Activated B cell treated with CpG ODN at 0.5 μM for 24 hours (primary cell): ENCODE results near the gene ZFP36. TPM values are rescaled to one million over a fixed set of nuclear protein-coding genes. Genes with fewer than 3 reads are reported as not detected.
A peak's percentile ranks its signal among the peaks of the same experiment; 100 is the strongest.

ENCODE experiments used
- ATAC-seq: fragments of 200-7000 bp; cut with Tn5 transposase; one replicate; pipeline ENCODE4 v1.10.0; 2021; ENCODE audit warnings: low read depth, mild to moderate bottlenecking, moderate library complexity
- CTCF ChIA-PET: fragments of 350-600 bp; sonication (Branson Sonifier 250); formaldehyde crosslinking; loops from one replicate; lab custom pipeline; 2021; ENCODE audit warnings: antibody characterized with exemption; lab: Charles Lee
- POLR2A ChIA-PET: fragments of 350-600 bp; sonication (Branson Sonifier 250); formaldehyde crosslinking; loops from one replicate; lab custom pipeline; 2021; ENCODE audit warnings: antibody characterized with exemption; lab: Charles Lee
- DNase-seq: peaks from one replicate; pipeline ENCODE4 v3.0.0; 2022
- H3K27ac Mint-ChIP-seq: one replicate; pipeline ENCODE4 v1.8.0; 2020; ENCODE audit warnings: mixed read lengths
- H3K27me3 Mint-ChIP-seq: one replicate; pipeline ENCODE4 v1.8.0; 2021; ENCODE audit warnings: mixed read lengths
- H3K36me3 Mint-ChIP-seq: one replicate; pipeline ENCODE4 v1.8.0; 2021; ENCODE audit warnings: low read depth, mixed read lengths
- H3K4me1 Mint-ChIP-seq: one replicate; pipeline ENCODE4 v1.8.0; 2021; ENCODE audit warnings: mixed read lengths
- H3K4me3 Mint-ChIP-seq: one replicate; pipeline ENCODE4 v1.8.0; 2020; ENCODE audit warnings: mild to moderate bottlenecking, mixed read lengths
- H3K9me3 Mint-ChIP-seq: one replicate; pipeline ENCODE4 v1.8.0; 2020; ENCODE audit warnings: mixed read lengths
- intact Hi-C: fragments of 100-400 bp; cut with micrococcal nuclease; formaldehyde crosslinking; loops from one replicate; pipeline ENCODE4 v1.15.1; 2024
- total RNA-seq: library from RNA; stranded (reverse); gene quantifications from 2 replicates; pipeline ENCODE4 v1.2.3, GENCODE V29; 2022
- TF ChIP-seq, protein P1 (sequence below): fragments of 200-600 bp; IDR thresholded peaks from one replicate; pipeline ENCODE4 v1.8.0; 2022; ENCODE audit warnings: antibody characterized with exemption, mild to moderate bottlenecking

Gene ZFP36
- total RNA-seq, 1 donor from 2014 or later, result 206 TPM

DNA sequence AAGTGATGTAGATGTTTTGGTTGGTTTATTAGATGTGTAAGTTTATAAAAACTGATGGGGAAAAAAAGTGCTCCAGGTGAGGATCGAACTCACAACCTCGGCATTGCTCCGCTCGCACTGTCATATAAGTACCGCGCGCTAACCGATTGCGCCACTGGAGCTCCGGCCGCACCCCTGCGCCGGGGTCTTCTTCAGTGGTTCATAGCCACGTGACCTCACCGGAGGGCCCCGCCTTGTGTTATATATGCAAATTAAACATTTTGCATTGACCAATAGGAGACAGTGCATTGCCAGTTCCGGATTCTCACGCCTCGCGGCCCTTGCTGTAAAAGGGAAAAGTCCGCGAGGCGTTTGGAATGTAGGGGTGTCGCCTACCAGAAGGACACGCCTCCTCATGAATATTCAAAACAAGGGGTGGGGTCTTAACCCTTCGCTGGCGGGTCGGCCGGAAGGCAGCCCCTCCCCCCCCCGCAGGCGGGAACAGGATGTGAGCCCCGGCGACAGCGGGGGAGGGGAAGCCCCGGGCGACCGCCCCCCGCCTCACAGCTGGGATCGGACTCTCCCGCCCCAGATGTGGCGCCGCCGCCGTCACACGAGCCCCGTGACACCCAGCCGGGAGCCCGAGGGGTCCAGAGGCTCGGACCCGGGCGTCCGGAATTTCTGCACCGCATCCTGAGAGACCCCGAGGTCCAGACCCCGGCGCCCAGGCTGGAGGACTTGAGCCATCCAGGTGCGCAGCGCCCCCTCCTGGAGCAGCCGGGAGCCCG lies 5.6 kb downstream of the ZFP36 start, which contains the start of gene PLEKHG2:
PLEKHG2 (plus strand) TSS at position 570 of the 767 bp plus-strand sequence. CDS start 1,418 bp downstream, outside the sequence.
- DNase-seq (peak; percentile 97), ATAC-seq (peak; percentile 59)
- Mint-ChIP-seq H3K27me3 (peaks cover 4% of the 10 kb centered on the region), H3K9me3 (no peaks in the 10 kb centered on the region), H3K4me3 (peak within 1 kb of the TSS; percentile 89), H3K4me1 (peaks cover 59% of the 10 kb centered on the region), H3K27ac (peak within 1 kb of the TSS; percentile 98), H3K36me3 (peaks cover 47% of the 10 kb centered on the region)
- intact Hi-C loops, result loop anchor here (1.0 kb wide), 10 partner anchors 15 to 290 kb away; partner anchors contain the start of genes EID2B, MED29, PAF1 and SAMD4B
- ChIA-PET POLR2A (interaction anchor here (0.6 to 15.0 kb wide), 17 partner anchors 8 to 764 kb away, joined by 3 to 285 read pairs (median 6); partner anchors contain the start of genes DYRK1B, EID2B, GMFG and LRFN1), CTCF (interaction anchor here (0.6 to 2.3 kb wide), 12 partner anchors 9 to 90 kb away, joined by 3 to 168 read pairs (median 4); partner anchors contain the start of genes GMFG, MED29, PAF1 and RPS16)
- TF ChIP-seq, protein P1, sequence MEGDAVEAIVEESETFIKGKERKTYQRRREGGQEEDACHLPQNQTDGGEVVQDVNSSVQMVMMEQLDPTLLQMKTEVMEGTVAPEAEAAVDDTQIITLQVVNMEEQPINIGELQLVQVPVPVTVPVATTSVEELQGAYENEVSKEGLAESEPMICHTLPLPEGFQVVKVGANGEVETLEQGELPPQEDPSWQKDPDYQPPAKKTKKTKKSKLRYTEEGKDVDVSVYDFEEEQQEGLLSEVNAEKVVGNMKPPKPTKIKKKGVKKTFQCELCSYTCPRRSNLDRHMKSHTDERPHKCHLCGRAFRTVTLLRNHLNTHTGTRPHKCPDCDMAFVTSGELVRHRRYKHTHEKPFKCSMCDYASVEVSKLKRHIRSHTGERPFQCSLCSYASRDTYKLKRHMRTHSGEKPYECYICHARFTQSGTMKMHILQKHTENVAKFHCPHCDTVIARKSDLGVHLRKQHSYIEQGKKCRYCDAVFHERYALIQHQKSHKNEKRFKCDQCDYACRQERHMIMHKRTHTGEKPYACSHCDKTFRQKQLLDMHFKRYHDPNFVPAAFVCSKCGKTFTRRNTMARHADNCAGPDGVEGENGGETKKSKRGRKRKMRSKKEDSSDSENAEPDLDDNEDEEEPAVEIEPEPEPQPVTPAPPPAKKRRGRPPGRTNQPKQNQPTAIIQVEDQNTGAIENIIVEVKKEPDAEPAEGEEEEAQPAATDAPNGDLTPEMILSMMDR, result no peak

DNA sequence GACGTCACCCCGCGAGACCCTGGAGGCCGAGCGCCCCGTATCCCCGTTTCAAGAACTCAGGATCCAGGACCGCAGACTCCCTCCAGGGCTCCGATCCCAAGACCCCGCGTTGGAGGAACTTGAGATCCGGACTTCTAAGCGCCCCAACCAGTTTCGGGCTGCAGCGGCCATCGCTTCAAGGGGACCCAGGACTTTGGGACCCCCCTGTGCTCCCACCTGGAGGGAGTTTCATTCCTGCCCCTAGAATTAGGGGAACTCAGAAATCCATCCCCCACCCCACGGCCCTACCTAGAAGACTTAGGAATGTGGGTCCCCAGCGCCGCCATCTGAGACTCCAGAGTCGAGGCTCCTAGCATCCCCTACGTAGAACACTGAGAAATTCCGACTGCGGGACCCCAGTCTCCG lies 6.2 kb downstream of the ZFP36 start:
- Mint-ChIP-seq H3K9me3 (no peaks in the 10 kb centered on the region), H3K4me3 (peak overlapping the region; percentile 89), H3K4me1 (peaks cover 60% of the 10 kb centered on the region), H3K27ac (peak overlapping the region; percentile 98), H3K36me3 (peaks cover 46% of the 10 kb centered on the region), H3K27me3 (peaks cover 4% of the 10 kb centered on the region)
- ChIA-PET POLR2A (interaction anchor here (0.6 to 15.0 kb wide), 13 partner anchors 8 to 291 kb away, joined by 3 to 285 read pairs (median 6); partner anchors contain the start of genes EID2B, GMFG, LRFN1 and MED29), CTCF (interaction anchor here (1.2 to 2.3 kb wide), 7 partner anchors 10 to 71 kb away, joined by 4 to 168 read pairs (median 12); partner anchors contain the start of genes MED29, PAF1, RPS16 and SAMD4B)
- DNase-seq (no peak), ATAC-seq (no peak)
- TF ChIP-seq, protein P1, result no peak
- intact Hi-C loops, result loop anchor here (1.0 kb wide), 10 partner anchors 16 to 291 kb away; partner anchors contain the start of genes EID2B, MED29, PAF1 and SAMD4B

DNA sequence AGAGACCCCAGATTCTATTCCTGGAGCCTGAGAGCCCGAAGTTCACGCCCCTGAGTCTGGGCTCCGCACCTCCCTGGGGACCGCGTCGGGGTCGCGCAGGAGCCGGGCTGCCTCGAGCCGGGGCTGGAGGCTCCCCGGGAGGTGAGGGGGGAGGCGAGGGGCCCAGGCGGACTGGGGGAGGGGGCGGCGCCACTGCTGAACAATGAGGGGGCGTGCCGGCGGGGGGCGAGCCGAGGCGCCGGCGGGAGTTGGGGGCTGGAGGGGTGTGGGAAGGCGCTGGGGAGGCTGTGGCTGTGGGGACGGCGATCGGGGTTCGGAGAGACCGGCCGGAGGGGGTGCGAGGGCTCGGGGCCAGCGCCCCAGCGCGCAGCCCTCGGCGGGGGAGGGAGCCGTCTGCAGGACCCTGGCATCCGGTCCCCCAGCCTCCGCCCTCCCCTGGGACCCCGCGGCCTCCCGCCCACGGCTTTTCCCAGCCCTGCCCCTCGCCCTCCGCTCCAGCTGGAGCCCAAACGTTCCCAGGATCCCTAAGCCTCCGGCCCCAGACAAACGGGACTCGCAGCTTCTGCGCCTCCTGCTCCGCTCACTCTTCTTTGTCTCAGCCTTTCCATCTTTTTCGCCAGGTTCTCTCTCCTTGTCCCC lies 6.7 kb downstream of the ZFP36 start:
- POLR2A ChIA-PET, result interaction anchor here (1.0 to 15.0 kb wide), 6 partner anchors 9 to 32 kb away, joined by 3 to 285 read pairs (median 4); partner anchors contain the start of genes MED29, PAF1, RPS16 and SUPT5H
- TF ChIP-seq, protein P1, result no peak
- H3K27me3 Mint-ChIP-seq, result peaks cover 4% of the 10 kb centered on the region
- peak overlapping the region; percentile 89 for H3K4me3 Mint-ChIP-seq
- CTCF ChIA-PET, result interaction anchor here (1.6 to 2.3 kb wide), 2 partner anchors 22 to 23 kb away, joined by 5 read pairs; partner anchors contain the start of genes MED29, PAF1 and RPS16
- ATAC-seq (no peak), DNase-seq (peak; percentile 48)
- H3K9me3 Mint-ChIP-seq, result no peaks in the 10 kb centered on the region
- peaks cover 46% of the 10 kb centered on the region for H3K36me3 Mint-ChIP-seq
- peak overlapping the region; percentile 98 for H3K27ac Mint-ChIP-seq
- intact Hi-C loops, result no loop called here
- H3K4me1 Mint-ChIP-seq, result peaks cover 57% of the 10 kb centered on the region

DNA sequence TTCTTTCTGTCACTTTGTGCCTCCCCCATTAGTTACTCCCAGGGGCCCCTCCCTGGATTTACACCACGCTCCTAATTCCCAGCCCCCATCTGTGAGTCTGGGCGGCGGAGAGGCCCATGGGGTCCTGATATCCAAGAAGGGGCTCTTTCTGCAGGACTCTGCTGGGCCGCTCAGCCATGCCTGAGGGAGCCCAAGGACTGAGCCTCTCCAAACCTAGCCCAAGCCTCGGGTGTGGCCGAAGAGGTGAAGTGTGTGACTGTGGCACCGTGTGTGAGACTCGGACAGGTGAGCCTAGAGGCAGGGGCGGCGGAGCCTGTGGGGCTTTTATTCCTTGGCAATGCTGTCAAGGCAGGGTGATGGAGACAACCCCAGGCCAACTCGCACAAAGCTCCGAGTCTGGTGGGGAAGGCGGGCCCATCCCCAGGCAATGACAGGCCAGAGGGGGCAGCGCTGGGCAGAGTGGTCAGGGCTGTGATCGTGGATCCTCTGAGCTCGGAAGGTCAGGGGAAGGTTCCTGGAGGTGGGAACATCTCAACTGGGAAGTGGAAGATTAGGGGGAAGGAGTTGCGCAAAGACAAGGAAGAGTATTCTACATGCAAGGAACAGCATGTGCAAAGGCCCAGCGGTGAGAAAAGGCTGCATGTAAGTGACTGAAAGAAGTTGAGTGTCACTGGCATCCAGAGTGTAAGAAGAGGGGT lies 7.4 kb downstream of the ZFP36 start:
- DNase-seq (no peak), ATAC-seq (no peak)
- Mint-ChIP-seq H3K36me3 (peaks cover 46% of the 10 kb centered on the region), H3K27ac (peak overlapping the region; percentile 84), H3K4me1 (peaks cover 52% of the 10 kb centered on the region), H3K4me3 (peak overlapping the region; percentile 89), H3K27me3 (peaks cover 4% of the 10 kb centered on the region), H3K9me3 (no peaks in the 10 kb centered on the region)
- POLR2A ChIA-PET, result interaction anchor here (1.0 to 15.0 kb wide), 6 partner anchors 8 to 31 kb away, joined by 3 to 285 read pairs (median 4); partner anchors contain the start of genes MED29, PAF1, RPS16 and SUPT5H
- CTCF ChIA-PET, result interaction anchor here (0.9 to 1.6 kb wide), 2 partner anchors 21 to 23 kb away, joined by 3 to 5 read pairs; partner anchors contain the start of genes MED29 and PAF1
- intact Hi-C loops, result no loop called here
- TF ChIP-seq, protein P1, result no peak
